Esophagus squamous epithelium (tissue), 5 donors: Measurements from ENCODE around the gene ZMIZ1. TPM values are rescaled to one million over a fixed set of nuclear protein-coding genes. Genes with fewer than 3 reads are reported as not detected.
A peak's percentile ranks its signal among the peaks of the same experiment; 100 is the strongest.

Experiments
- DNase-seq: peaks from one replicate; lab custom pipeline; 2025; lab: John Stamatoyannopoulos, UW
- H3K27ac ChIP-seq, 4 donors: fragments of 200-600 bp; sonication (generic); one replicate each; pipeline ENCODE4 v1.5.1; 2016 to 2019; ENCODE audit warnings: mild to moderate bottlenecking in 1 of 4
- H3K27me3 ChIP-seq, 4 donors: fragments of 200-600 bp; sonication (generic); 1 replicate in 3 of 4; 2 replicates in 1 of 4; pipeline versions ENCODE4 v1.5.1 to v1.6.0; 2017 to 2021; ENCODE audit warnings: antibody characterized with exemption in 1 of 4
- H3K36me3 ChIP-seq, 3 donors: fragments of 200-600 bp; sonication (generic); one replicate each; pipeline ENCODE4 v1.5.1; 2016 to 2019
- H3K4me1 ChIP-seq, 3 donors: fragments of 200-600 bp; sonication (generic); one replicate each; pipeline ENCODE4 v1.5.1; 2017 to 2019
- H3K4me3 ChIP-seq, 4 donors: fragments of 200-600 bp; sonication (generic); 1 replicate in 3 of 4; 2 replicates in 1 of 4; pipeline ENCODE4 v1.5.1; 2016 to 2019; ENCODE audit warnings: mild to moderate bottlenecking in 2 of 4, moderate library complexity in 1 of 4
- H3K9me3 ChIP-seq, 3 donors: fragments of 200-600 bp; sonication (generic); one replicate each; pipeline ENCODE4 v1.5.1; 2016 to 2019
- CTCF ChIP-seq, 6 experiments: fragments of 450-650 bp in 4 of 6; fragments of 200-600 bp in 2 of 6; sonication (generic) in 2 of 6; IDR thresholded peaks; one replicate each; pipeline ENCODE4 v1.5.1; 2016 to 2019; ENCODE audit warnings: antibody characterized with exemption in 6 of 6, mild to moderate bottlenecking in 4 of 6, moderate library complexity in 4 of 6
- POLR2A ChIP-seq, 4 donors: fragments of 450-650 bp; IDR thresholded peaks; one replicate each; pipeline ENCODE4 v1.6.1; 2017; ENCODE audit warnings: antibody characterized with exemption in 4 of 4, mild to moderate bottlenecking in 4 of 4, moderate library complexity in 3 of 4
- WGBS, 2 donors: methylation state at CpG; one replicate each; pipeline ENCODE4 v1.1.5; 2018; 5-methylcytosine and 5-hydroxymethylcytosine counted together
- intact Hi-C: fragments of 100-400 bp; cut with DNase I; formaldehyde crosslinking; loops from one replicate; pipeline ENCODE4 v1.15.0; 2022
- total RNA-seq, 4 donors: library from RNA; depleted of rRNA; stranded (reverse); fragments of >200 nt; gene quantifications; one replicate each; pipeline ENCODE4 v1.1.0, GENCODE V29; 2016
- donor health status: DM: yes; HTN: yes; CAD: no.

The ZMIZ1 gene
- total RNA-seq, 4 donors from 2014 or later, result 28.2 to 79.5 (median 40.4) TPM

- Histone ChIP-seq H3K27me3 (no peaks in the 10 kb centered on the region), H3K36me3 (peaks cover 0 to 41% (median 0%) of the 10 kb centered on the region in 3 donors), H3K4me1 (peaks cover 82 to 100% (median 93%) of the 10 kb centered on the region in 3 donors), H3K27ac (peak overlapping the region; percentile 73 to 81 (median 79)), H3K4me3 (no peak overlapping the region), H3K9me3 (no peaks in the 10 kb centered on the region)
- WGBS, 2 donors, result 75 to 85% methylated on average over 15 to 18 of the region's 18 CpGs
- intact Hi-C loops, result no loop called here
- TF ChIP-seq POLR2A (IDR thresholded peaks at IDR 0.05), result no peak
- no peak for TF ChIP-seq CTCF (IDR thresholded peaks at IDR 0.05)
- DNase-seq, result no peak
These were observed 194.4 kb downstream of the ZMIZ1 start for GRCh38 chr10:79262959-79263746.

- Histone ChIP-seq H3K27me3 (no peaks in the 10 kb centered on the region), H3K4me3 (no peak overlapping the region), H3K36me3 (peaks cover 0 to 41% (median 0%) of the 10 kb centered on the region in 3 donors), H3K27ac (peak overlapping the region; percentile 73 to 81 (median 79)), H3K9me3 (no peaks in the 10 kb centered on the region), H3K4me1 (peaks cover 78 to 100% (median 99%) of the 10 kb centered on the region in 3 donors)
- WGBS, 2 donors, result 47 to 56% methylated on average over 7 of the region's 10 CpGs
- no peak for TF ChIP-seq POLR2A (IDR thresholded peaks at IDR 0.05)
- no peak for TF ChIP-seq CTCF (IDR thresholded peaks at IDR 0.05)
- no peak for DNase-seq
- intact Hi-C loops, result no loop called here
These were observed 195.2 kb downstream of the ZMIZ1 start for GRCh38 chr10:79263939-79264338.

- H3K4me1 ChIP-seq, result peaks cover 76 to 100% (median 99%) of the 10 kb centered on the region in 3 donors
- H3K27ac ChIP-seq, result peak overlapping the region; percentile 73 to 81 (median 79)
- DNase-seq, result no peak
- no peaks in the 10 kb centered on the region for H3K27me3 ChIP-seq
- no peak overlapping the region for H3K4me3 ChIP-seq
- intact Hi-C loops, result no loop called here
- WGBS, 2 donors, result 33 to 42% methylated on average over 1 to 4 of the region's 10 CpGs
- no peaks in the 10 kb centered on the region for H3K9me3 ChIP-seq
- peaks cover 0 to 50% (median 0%) of the 10 kb centered on the region in 3 donors for H3K36me3 ChIP-seq
- TF ChIP-seq CTCF (IDR thresholded peaks at IDR 0.05) (no peak), POLR2A (IDR thresholded peaks at IDR 0.05) (no peak)
These were observed 196.2 kb downstream of the ZMIZ1 start for GRCh38 chr10:79264942-79265341.

GRCh38 chr10:79266084-79266483 lies 197.3 kb downstream of the ZMIZ1 start:
- 48% methylated on average over 4 of the region's 6 CpGs; no CpG with 5 or more reads in 1 of the 2 donors for WGBS, 2 donors
- H3K4me1 ChIP-seq, result peaks cover 69 to 100% (median 89%) of the 10 kb centered on the region in 3 donors
- peaks cover 0 to 58% (median 0%) of the 10 kb centered on the region in 3 donors for H3K36me3 ChIP-seq
- no peak overlapping the region for H3K4me3 ChIP-seq
- peak overlapping the region; percentile 73 to 91 (median 79) for H3K27ac ChIP-seq
- TF ChIP-seq POLR2A (IDR thresholded peaks at IDR 0.05), result no peak
- TF ChIP-seq CTCF (IDR thresholded peaks at IDR 0.05), result no peak
- DNase-seq, result no peak
- intact Hi-C loops, result no loop called here
- no peaks in the 10 kb centered on the region for H3K27me3 ChIP-seq
- no peaks in the 10 kb centered on the region for H3K9me3 ChIP-seq
